Measurements from ENCODE around the gene SSH2. TPM values are rescaled to one million over a fixed set of nuclear protein-coding genes. Genes with fewer than 3 reads are reported as not detected.

The SSH2 gene
- total and polyA plus RNA-seq, 2 donors from 2014 or later = 19.7 to 62.5 TPM

DNA sequence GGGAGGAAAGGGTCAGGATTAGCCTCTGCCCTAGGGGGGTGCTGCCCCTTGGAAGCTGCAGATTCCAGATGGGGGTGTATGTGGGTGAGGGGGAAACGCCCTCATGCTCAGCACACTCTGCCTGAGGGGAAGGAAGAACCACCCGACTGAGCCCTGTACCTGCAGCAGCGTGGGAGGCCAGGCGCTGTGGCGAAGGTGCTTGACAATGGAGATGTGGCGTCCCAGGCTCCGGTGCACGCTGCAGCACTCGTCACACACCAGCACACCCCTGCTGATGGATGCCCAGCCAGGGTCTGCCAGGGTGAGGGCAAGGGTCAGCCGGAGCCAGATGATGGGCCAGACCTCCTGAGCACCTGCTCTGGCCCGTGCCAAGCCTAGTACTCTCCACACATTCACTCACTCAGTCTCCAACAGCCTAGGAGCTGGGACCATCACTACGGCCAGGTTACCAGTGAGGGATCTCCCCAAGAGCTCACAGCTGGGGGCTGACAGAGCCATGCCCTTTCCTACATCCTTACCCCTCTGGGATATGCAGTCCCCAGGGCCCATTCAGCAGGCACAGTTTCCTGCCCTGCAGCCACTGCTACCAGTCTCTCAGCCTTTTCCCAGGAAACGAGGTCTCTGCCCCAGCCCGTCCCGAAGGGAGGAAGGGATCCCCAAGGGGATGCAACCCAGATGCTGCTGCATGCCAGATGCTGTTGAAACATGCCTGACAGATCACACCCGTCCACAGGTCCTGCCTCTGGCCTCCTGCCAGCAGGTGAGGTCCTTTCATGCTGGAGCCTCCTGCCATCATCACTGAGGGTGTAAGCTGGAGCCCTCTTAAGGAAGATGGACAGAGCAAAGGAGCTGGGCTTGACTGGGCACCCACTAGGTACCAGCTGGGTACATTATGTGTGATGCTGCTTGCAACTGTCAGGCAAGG is 346.4 kb downstream of the SSH2 start:
- DNase-seq (peak in 1 of 5 donors; percentile 44), FAIRE-seq (no peak)
- H3K27me3 ChIP-seq (ENCODE audit: control insufficient read depth, insufficient read depth, low read length) = no peaks in the 10 kb centered on the region
- no peaks in the 10 kb centered on the region for H3K9me3 ChIP-seq (ENCODE audit: control insufficient read depth in 2 of 3, insufficient read depth in 1 of 3, low read length in 3 of 3)
- no peak overlapping the region for H3K27ac ChIP-seq (ENCODE audit: low read depth in 2 of 2, low read length in 2 of 2)
- intact Hi-C loops (cut with DNase I) = no loop called here
- TF ChIP-seq, protein P1, sequence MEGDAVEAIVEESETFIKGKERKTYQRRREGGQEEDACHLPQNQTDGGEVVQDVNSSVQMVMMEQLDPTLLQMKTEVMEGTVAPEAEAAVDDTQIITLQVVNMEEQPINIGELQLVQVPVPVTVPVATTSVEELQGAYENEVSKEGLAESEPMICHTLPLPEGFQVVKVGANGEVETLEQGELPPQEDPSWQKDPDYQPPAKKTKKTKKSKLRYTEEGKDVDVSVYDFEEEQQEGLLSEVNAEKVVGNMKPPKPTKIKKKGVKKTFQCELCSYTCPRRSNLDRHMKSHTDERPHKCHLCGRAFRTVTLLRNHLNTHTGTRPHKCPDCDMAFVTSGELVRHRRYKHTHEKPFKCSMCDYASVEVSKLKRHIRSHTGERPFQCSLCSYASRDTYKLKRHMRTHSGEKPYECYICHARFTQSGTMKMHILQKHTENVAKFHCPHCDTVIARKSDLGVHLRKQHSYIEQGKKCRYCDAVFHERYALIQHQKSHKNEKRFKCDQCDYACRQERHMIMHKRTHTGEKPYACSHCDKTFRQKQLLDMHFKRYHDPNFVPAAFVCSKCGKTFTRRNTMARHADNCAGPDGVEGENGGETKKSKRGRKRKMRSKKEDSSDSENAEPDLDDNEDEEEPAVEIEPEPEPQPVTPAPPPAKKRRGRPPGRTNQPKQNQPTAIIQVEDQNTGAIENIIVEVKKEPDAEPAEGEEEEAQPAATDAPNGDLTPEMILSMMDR (IDR thresholded peaks at IDR 0.05; ENCODE audit: borderline replicate concordance, extremely low read depth, insufficient read depth) = no peak
- H3K4me3 ChIP-seq (ENCODE audit: low read length in 3 of 3) = no peak overlapping the region
- H3K4me1 ChIP-seq (ENCODE audit: control insufficient read depth in 2 of 3, insufficient read depth in 2 of 3, low read depth in 1 of 3, low read length in 3 of 3) = peaks cover 0 to 31% (median 16%) of the 10 kb centered on the region in 3 donors
- H3K9ac ChIP-seq (ENCODE audit: low read length in 3 of 3) = no peak overlapping the region
- H3K36me3 ChIP-seq (ENCODE audit: control insufficient read depth in 2 of 3, insufficient read depth in 3 of 3, low read length in 3 of 3) = peaks cover 0 to 6% (median 5%) of the 10 kb centered on the region in 3 donors

DNA sequence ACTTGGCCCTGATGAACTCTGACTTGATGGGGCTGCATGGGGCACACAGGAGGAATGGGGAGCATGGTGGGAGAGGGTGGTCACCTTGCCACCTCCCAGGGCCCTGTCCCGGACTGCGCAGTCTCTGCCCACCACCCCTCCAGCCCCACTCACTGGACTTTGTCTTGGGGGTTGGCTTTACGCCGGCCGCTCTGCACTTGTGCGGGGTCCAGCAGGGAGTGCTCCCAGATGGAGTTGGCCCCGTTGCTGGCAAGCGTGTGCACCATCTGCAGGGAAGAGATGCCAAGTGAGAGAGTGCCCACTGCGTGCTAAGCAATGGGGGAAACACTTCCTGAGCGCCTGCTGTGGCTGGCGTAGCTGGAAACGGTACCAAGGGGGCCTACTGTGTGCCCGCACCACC is 347.3 kb downstream of the SSH2 start:
- peaks cover 0 to 23% (median 8%) of the 10 kb centered on the region in 3 donors for H3K4me1 ChIP-seq (ENCODE audit: control insufficient read depth in 2 of 3, insufficient read depth in 2 of 3, low read depth in 1 of 3, low read length in 3 of 3)
- intact Hi-C loops (cut with DNase I) = no loop called here
- FAIRE-seq = no peak

GRCh38 chr17:29582254-29582765 is 347.7 kb downstream of the SSH2 start:
- Histone ChIP-seq H3K36me3 (ENCODE audit: control insufficient read depth in 2 of 3, insufficient read depth in 3 of 3, low read length in 3 of 3) (peaks cover 0 to 15% (median 8%) of the 10 kb centered on the region in 3 donors), H3K9ac (ENCODE audit: low read length in 3 of 3) (no peak overlapping the region), H3K4me3 (ENCODE audit: low read length in 3 of 3) (no peak overlapping the region), H3K27me3 (ENCODE audit: control insufficient read depth, insufficient read depth, low read length) (no peaks in the 10 kb centered on the region), H3K27ac (ENCODE audit: low read depth in 2 of 2, low read length in 2 of 2) (no peak overlapping the region), H3K4me1 (ENCODE audit: control insufficient read depth in 2 of 3, insufficient read depth in 2 of 3, low read depth in 1 of 3, low read length in 3 of 3) (peaks cover 0 to 19% (median 5%) of the 10 kb centered on the region in 3 donors), H3K9me3 (ENCODE audit: control insufficient read depth in 2 of 3, insufficient read depth in 1 of 3, low read length in 3 of 3) (no peaks in the 10 kb centered on the region)
- peak in 1 of 5 donors; percentile 29 for DNase-seq
- no peak for FAIRE-seq
- intact Hi-C loops (cut with DNase I) = no loop called here
- TF ChIP-seq, protein P1 (IDR thresholded peaks at IDR 0.05; ENCODE audit: borderline replicate concordance, extremely low read depth, insufficient read depth) = no peak

More for the DNA sequence above, 347.3 kb downstream of the SSH2 start:
- Histone ChIP-seq H3K27ac (ENCODE audit: low read depth in 2 of 2, low read length in 2 of 2) (no peak overlapping the region), H3K36me3 (ENCODE audit: control insufficient read depth in 2 of 3, insufficient read depth in 3 of 3, low read length in 3 of 3) (peaks cover 0 to 12% (median 8%) of the 10 kb centered on the region in 3 donors), H3K4me3 (ENCODE audit: low read length in 3 of 3) (no peak overlapping the region), H3K9me3 (ENCODE audit: control insufficient read depth in 2 of 3, insufficient read depth in 1 of 3, low read length in 3 of 3) (no peaks in the 10 kb centered on the region), H3K27me3 (ENCODE audit: control insufficient read depth, insufficient read depth, low read length) (no peaks in the 10 kb centered on the region), H3K9ac (ENCODE audit: low read length in 3 of 3) (no peak overlapping the region)
- DNase-seq = peak in 1 of 5 donors; percentile 33
- TF ChIP-seq, protein P1 (IDR thresholded peaks at IDR 0.05; ENCODE audit: borderline replicate concordance, extremely low read depth, insufficient read depth) = no peak

All from kidney (tissue), 14 donors.